Measurements from ENCODE around the gene ARHGAP22.
A peak's percentile ranks its signal among the peaks of the same experiment; 100 is the strongest.

ARHGAP22 gene

DNA sequence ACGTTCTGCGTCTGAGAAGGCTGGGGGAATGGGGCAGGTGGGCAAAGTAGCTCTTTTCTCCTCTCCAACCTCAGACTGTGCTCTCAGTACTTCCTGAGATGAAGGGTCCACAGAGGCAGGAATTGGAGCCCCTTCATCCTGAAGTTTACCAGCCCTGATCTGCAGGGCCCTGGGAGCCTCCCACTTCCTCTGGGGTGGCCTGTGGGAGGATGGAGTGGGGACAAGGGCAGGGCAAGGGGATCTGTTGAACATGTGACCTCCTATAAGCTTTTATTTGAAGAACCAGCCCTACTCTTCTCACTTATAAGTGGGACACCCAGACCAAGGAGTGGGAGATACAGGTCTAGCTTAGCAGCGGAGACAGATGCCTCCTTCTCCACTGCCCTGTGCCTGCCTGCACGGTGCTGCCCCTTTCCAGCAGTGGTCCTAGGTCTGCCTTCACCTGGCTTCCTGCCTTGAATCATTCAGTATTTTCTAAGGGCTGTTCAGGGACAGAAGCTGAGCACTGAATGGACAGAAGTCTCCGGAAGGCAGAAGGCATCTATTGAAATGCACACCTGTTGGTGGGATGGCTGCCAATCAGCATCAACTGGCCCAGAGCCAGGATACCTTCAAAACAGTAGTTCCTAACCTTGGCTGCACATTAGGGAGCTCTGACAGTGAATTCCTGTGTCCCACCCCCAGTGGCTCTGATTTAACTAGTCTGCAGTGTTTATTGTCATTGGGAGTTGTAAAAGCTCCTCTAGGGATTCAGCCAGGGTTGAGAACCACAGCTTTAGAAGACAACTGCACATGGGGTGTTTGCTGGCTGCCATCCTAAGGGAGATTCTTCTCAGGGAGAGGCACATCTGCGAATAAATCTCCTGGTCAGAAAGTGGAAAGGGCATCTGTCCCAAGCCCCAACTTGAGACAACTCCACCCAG lies 2.7 kb upstream of the ARHGAP22 start:
- DNase-seq (ENCODE audit: low read depth): no peak

DNA sequence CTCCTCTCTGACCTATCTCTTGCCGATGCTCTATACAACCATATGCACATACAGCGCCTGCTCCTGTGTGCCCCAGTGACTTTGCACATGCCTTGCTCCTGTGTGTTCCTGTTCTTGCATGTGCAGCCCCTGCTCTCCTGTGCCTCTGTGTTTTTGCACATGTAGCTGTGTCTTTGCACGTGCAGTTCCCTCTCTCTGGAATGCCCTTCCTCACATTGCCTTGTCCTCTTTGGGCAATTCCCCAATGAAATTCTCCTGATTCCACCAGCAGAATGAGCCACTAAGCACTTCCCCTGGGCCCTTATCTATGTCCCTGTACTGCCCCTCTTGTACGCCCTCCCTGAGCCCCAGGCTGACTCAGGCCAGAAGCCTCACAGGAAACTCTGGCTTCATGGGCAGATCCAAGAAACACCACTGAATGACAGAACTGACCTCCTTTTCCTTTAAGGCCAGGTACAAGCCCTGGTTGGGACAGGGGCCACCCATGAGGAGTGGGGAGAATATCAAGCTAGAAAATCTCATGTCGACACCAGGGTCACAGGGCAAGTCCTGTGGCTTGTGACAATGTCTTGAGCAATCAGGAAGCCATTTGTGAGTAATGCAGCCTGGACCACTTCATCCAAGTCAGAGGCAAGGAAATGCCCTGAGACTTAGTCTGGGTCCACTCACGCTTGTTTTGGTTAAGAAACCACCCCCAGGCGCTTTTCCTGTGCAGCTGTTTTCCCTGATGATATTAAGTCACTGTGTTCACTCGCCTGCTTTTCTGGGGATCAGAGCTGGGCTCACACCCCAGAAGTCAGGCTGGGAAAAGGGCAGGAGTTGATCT lies 1.9 kb upstream of the ARHGAP22 start:
- peak; percentile 97 for DNase-seq (ENCODE audit: low read depth)

DNA sequence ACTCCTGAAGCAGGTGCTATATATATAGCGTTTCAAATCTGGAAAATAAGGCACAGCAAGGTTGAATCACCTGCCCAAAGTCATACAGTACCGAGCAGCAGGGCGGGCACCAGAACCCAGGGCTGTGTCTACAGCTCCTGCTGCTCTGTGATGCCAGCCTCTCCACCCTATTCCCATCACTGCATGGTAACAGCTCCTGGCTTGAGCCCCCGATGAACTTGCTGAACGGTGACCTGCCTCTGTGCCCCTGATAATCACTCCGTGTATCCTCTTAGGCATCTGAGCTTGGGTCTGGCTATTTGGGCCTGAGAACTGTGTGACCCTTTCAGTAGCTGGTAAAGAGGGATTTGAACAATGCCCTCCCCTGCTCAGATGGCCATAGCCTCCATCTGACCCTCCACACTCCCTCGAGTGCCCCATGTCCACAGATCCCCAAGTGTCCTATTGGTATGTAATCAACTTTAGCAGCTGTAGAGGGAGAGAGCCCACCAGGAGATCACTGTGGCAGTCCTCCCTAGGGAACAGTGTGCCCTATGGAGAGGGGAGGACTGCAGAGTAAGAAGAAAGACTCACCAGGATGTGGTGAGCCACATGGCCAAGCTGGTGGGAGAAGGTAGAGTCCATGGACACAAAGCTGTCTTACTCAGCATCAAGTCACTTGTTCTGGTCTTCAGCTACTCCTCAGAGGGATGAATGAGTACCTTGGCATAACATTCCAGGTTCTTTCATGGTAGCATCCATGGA lies 1.1 kb upstream of the ARHGAP22 start:
- DNase-seq (ENCODE audit: low read depth): no peak

DNA sequence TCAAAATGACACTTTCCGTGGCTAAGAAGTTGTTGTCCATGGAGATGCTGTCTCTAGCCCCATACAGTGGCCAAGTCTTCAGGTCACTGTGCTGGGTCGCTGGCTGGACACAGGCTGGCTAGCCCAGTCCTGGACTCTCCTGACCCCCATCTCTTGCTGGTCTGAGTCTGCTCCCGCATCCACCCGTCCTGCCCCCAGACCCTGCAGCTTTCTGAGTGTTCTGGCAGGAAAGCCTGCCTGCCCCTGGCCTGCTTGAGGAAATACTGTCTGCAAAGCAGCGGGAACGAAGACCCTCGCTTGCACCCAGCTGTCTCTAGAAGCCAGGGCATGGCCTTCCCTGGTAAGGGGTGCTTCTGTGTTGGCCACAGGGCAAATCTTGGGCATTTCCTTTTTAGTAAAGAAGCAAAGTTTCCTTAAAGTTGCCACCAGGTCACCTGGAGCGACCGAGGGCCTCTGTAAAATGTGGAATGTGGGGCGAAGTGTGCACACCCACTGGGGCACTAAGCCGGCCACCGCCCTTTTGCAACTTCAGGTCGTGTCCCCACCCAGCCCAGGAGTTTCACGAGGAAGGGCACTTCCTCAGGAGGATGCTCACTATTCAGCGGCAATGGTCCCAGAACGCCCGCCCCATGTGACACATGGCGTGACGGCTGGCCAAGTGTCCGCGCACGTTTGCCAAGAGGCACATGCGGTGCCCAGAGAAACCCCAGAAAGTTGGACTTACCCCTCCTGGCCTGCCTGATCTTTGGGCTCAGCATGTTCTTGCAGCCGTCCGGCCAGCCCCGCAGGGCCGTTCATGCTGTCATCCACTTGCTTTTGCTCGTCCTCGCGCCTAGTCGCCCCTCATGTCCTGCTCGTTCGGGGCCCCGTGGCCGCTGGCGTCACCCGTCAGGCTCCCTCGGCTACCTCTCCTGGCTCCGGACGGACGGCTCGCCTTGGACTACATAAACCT lies 558 bp downstream of the ARHGAP22 start:
- DNase-seq (ENCODE audit: low read depth): no peak

DNA sequence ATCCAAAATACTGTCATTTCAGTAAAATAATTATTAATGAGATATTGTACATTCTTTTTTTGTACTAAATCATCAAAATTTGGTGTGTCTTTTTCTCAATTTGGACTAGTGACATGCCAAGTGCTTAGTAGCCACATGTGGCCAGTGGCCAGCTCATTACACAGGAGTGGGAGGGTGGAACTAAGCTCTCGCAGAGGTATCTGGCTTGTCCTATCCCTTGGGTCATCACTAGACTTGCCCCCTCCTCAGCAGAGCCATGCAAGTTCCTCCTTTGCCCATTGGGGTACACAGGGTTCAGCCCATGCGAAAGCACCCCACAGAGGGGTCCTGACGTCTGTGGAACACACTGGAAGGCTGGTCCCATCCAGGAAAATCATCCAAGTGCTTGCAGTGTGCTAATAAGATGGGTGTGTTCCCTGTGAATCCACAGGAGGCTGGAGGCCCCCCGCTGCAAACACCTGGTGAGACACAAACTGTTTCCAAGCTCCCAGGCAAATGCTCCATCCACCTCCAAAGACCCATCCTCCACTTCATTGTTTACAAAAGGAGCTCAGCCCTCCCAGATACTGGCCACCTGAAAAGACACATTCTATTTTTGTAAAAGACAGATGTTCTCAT lies 1.3 kb downstream of the ARHGAP22 start:
- no peak for DNase-seq (ENCODE audit: low read depth)

DNA sequence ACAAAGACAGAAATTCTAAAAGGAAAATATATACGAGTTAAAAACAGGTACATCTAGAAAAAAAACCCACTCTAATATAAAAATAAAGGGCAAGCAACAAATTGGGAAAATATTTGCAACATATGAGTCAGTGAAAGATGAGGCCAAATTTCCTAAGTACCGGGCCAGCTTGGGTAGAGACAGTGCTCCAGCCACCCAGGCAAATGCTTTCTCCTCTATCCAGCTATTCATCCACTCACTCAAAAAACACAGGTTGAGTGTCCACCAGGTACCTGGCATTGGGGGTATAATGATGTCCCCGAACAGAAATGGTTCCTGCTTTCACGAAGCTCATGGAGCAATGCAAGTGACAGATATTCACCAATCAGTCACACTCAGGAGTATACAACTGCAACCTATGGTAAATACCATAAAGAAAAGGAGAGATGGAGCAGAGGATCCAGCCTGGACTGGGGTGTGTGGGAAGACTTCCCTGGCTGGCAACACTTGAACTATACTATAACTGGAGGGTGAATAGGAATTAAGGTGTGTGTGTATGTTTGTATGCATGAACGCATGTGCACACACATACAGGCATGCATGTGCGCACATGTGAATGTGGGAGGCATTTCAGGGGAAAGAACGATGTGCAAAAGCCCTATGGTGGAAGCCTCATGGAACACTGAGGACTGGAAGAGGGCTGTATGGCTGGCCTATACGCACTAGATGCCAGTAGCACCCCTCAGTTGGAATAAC lies 2.3 kb downstream of the ARHGAP22 start:
- DNase-seq (ENCODE audit: low read depth): no peak

DNA sequence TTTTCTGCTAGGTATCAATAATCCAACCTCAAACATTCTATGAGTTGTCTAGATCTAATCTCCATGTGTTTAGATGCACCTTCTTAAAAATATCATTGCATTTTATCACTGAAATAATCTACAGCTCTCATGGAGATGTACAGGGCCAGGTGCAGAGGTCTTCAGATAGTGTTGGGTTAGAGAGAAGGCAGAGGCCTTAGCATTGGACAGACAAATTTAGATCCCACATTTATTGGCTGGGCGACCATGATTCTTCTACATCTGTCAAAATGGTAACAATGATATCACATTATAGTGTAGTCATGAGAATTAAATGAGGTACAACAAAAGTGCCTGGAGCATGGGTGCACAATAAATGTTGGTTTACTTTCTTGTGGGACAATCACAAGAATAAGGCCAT lies 3.1 kb downstream of the ARHGAP22 start:
- DNase-seq (ENCODE audit: low read depth): no peak

DNA sequence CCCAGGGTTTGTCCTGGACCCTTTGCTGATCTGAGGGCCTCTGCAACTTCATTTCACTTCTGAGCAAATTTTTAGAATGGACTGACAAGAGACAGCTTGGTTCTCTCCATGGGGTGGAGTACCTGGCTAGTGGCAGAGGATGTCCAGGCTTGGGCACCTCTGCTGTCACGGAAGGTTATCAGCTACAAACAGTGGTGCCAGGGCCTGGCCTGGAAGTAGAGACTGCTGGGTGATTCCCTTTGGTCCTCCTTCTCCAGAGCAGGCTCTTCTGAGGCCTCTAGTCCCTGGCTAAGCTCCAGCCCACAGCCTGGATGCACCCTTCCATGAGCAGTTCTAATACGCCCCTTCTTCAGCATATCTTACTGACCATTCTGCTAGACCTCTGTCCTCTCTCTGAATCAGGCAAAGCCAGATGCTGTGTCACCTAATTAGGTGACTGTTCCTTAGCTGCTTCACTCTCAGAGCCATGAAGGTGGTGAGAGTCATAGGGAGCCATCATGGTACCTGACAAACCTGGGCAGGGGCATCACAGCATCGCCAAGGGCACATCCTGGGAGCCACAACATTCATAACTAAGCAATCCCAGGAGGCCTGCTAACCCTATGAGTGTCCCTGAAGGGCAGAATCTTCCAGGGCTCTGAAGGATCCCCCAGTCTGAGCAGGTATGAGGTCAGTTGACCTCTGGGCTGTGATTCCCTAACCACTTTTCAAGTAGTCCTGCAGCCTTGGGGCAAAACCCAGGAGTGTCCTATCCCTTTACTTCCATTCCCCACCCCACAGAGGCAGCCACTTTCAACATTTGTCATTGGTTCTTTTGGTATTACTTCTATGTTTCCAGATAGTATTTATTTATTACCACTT lies 4.0 kb downstream of the ARHGAP22 start:
- no peak for DNase-seq (ENCODE audit: low read depth)

DNA sequence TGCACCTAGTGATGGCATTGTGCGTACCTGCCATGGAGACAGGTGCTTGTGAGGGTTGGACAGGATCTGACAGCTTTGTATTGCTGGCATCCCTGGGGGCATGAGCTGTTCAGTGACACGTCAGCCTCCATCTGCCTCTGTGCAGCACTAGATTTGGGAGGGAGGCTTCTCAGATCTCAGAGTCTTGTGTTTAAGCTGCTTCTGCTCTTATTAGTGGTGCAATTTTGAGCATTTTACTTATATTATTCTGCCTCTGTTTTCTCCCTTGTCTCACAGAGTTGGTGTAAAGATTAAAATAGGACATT lies 5.1 kb downstream of the ARHGAP22 start:
- no peak for DNase-seq (ENCODE audit: low read depth)

DNA sequence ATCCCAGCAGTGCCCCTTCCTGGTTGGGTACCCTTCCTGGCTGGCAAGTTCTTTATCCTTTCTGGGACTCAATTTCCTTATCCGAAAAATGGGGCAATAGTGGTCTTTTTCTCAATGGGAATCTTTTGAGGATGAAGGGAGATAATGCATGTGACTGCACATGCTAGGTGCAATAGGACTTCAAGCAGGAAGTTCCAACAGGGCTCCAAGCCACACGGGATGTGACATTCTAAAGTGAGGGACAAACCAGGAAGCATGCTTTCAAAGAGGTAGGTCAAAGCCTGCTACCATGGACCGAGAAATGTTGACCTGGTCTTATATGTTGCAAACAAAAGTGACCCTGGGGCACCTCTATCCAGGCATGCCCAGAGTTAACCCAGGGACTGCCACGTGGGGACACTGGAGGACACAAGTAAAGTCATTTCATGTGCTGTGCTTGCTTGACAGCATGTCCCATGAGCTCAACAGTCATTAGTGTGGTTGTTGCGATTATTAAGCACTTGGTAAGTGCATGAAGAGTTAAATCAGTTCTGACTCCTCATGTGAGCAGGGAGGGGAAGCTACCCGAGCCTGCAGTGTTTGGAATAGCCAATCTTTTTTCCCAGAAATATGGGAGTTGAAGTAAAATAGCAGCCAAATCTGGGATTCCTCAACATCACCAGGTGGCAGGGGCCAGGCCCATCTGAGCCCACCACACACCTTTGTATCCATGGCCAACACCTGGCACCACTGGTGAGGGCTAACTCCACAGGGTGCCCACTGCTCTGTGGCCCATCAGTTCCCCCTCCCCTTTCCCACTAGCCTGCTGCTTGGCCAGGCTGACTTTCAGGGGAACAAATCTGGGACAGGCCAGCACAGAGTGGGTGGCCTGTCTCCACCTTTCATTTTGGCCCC lies 5.7 kb downstream of the ARHGAP22 start:
- no peak for DNase-seq (ENCODE audit: low read depth)

DNA sequence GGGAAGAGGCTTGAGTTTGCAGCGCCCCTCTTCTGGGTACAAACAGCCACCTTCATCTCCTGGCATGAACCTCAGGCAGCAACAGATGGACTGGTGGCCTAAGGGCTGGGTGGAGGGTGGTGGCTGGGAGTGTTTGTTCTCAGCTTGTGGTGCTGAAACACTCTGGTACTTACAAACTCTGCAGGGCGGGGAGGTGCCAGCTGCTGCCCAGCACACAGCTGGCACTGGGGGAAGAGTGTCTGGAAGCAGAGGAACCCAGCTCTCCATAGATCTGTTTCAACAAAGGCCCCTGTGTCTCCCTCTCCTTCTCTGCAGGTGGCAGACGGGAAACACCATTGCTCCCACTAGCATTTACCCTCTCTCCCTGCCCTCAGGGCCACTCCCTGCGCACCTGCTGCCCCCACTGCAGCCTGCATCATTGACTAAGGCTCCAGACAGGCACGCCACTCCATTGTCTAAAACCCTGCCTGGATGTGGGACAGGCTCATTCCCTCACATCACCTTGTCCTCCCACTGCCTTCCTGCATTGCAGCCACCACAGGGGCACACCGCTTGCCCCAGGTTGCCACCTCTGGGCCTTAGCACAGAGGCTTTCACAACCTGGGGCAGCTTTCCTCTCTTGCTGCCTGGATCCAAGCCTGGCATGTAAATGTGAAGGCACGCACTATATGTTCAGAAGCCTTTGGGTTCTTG lies 6.5 kb downstream of the ARHGAP22 start:
- no peak for DNase-seq (ENCODE audit: low read depth)

DNA sequence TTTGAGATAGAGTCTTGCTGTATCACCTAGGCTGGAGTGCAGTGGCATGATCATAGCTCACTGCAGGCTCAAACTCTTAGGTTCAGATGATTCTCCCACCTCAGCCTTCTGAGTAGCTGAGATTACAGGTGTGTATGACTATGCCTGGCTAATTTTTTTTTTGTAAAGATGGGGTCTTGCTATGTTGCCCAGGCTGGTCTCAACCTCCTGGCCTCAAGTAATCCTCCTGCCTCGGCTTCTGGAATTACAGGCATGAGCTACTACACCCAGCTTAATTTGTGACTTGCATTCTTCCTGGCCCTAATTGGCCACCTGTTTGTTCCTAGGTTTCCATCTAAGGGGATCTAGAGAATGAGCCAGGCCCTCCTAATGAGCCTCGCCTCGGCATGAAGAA lies 9.3 kb downstream of the ARHGAP22 start:
- no peak for DNase-seq (ENCODE audit: low read depth)

DNA sequence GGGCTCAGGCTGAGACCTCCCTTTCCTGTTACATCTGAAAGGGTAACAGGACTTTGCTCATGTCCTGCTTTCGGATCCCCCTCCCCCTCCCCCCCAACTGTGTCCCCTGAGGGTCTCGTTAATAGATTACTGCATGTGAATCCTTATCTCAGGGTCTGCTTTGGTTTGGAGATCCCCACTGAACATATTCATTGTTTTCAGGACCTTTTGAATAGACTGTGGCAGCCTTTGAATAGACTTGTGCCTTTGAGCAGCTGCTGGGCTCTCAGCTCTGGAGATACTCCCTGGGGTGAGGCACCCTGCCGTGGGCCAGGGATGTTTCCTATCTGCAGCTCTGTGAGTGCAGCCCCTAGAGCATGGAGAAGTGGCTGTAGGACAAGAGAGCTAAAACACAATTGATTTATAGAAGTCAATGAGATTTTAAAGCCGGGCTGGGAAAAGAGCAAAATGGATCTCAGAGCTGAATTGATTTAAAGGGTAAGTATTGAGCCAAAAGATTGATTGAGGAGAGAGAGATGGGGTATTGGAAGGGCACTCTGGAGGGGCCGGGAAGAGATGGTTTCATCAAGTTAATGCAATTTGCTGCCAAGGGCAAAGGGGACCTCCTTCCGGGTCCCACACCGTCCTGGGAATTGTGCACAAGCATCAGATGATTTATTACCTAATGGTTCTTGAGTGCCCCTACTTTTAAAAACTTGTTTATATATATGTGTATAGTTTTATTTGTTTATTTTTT lies 9.9 kb downstream of the ARHGAP22 start:
- DNase-seq (ENCODE audit: low read depth): no peak

DNA sequence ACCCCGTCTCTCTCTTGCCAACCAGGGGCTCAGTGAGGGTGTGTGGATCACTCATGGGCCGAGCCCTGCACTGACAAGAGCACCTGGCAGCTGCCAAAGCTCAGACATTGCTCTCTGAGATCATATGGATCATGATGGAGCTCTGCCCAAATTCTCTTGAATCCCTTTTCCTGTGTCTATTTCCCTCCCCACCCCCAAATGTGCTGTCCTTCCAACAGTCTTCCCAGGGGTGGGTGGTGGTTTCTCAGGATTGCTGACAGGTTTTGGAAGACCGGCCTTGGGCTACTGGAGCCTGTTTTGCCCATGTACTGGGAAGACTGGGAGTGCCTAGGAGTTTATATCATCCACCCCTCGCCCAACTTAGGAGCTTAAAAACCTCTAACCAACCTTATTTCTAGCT lies 10.5 kb downstream of the ARHGAP22 start:
- no peak for DNase-seq (ENCODE audit: low read depth)

DNA sequence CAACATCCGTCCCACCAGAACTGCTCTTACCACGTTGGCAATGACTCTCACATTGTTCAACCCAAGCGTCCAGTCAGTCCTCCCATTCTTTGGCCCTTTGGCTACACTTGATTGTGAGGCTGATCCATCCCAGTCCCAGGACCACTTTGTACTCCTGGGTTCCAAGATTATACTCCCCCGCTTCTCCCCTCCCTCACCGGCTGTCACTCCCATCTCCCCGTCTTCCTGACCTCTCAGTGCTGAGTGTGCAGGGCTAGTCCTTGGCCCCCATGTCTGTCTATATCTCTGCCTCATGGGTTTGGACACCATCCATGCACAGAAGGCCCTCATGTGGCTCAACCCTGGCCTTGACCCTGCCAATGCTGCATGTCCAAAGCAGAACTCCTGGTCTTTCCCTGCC lies 12.5 kb downstream of the ARHGAP22 start:
- no peak for DNase-seq (ENCODE audit: low read depth)

DNA sequence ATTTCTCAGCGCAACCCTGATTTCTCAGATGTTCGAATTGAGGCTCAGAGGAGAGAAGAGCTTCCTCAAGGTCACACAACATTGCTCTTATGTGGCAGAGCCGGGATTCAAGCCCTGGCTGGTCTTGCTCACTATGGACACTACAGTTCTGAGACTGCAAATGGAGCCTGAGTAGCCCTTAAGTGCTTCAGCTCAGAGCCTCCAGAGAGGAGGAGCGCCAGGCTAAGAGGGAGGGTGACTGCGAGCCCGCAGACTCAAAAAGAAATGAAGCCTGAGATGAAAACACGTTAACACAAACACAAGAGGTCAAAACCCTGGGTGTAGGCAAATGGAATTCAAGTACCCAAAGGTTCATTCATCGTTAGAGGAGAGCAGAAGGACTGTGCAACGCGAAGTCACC lies 13.9 kb downstream of the ARHGAP22 start:
- no peak for DNase-seq (ENCODE audit: low read depth)

DNA sequence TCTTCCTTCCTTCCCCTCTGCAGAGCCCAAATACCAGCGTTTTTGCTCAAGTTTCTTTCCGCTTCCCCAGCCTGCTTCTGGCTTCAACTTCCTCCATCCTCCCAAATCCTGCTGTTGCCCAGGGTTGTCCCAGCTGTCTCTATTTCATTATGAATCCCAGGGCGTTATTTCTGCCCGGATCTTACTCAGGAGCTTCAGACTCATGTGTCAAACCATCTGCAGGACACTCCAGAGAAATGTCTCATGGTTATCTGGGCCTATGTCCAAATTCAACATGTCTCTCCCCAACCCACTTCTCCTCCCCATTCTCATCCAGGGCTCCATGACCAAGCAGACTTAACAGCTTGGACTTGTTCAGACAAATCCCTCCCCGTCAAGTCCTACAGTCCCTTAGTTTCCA lies 15.6 kb downstream of the ARHGAP22 start:
- peak; percentile 77 for DNase-seq (ENCODE audit: low read depth)
